NCI-H2029 (cell line): ENCODE data around the gene LAMA2.

ENCODE experiments used
- DNase-seq: peaks from one replicate; lab custom pipeline; 2025; lab: John Stamatoyannopoulos, UW

LAMA2 gene

GRCh38 chr6:128914051-128914450 is 31.1 kb downstream of the LAMA2 start:
- DNase-seq: no peak

DNA sequence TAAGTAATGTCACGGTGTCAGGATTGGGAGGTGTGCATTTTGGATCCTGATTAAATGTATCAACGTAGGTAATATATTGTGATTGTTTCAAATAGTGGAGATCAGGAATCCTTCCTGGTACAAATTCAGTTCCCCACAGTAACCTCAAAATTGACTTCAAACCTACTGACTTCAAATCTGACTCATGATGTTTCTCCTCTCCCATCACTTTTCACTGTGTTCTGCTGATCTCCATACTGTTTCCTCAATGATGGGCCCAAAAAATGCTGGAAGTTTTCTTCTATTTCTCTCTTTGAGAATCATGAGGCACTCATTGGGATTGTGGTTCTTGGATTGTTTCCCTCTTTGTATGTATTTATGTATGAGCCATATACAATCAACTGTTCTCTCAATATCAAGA is 35.9 kb downstream of the LAMA2 start:
- DNase-seq: no peak

- DNase-seq: no peak
Observed at GRCh38 chr6:128919412-128920180, 36.7 kb downstream of the LAMA2 start.

GRCh38 chr6:128925765-128926164 is 42.8 kb downstream of the LAMA2 start:
- no peak for DNase-seq

DNA sequence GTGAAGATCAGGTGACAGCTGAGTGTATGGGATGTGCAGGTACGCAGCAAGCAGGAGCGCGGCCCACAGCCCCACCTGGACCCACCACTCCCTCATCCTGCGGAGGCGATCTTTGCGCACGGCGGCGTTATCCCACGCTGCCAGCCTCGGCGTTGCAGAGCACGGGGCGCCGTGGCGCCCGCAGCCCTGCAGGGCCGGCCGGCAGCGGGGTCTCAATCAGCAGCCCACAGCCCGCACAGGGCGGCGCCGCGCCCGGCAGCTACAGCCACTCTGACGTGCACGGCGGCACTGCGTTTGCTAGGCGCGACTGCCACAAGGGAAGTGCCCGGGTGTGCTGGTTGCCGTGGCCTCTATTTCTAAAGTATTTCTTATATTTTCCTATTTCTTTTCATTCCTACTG is 46.9 kb downstream of the LAMA2 start:
- DNase-seq: no peak

- DNase-seq: no peak
Observed at GRCh38 chr6:128930321-128930720, 47.4 kb downstream of the LAMA2 start.

GRCh38 chr6:128932061-128932460 is 49.1 kb downstream of the LAMA2 start:
- no peak for DNase-seq

DNA sequence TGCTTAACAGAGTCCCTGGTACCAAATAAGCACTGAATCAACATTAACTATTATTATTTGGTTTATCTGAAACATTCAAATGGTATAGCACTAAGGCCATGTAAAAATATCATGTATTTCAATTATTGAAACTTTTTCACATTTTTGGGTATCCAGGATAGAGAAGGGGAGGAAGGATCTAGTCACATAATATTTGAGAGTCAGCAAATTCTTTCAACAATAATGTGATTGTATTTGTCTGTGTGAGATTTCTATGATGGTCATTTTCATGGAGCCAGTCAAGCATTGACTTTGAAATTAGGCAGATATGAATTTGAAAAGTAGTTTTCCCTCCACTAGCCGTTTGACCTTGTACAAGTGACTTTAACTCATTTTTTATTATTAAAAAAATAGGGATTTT is 67.9 kb downstream of the LAMA2 start:
- DNase-seq: no peak

DNA sequence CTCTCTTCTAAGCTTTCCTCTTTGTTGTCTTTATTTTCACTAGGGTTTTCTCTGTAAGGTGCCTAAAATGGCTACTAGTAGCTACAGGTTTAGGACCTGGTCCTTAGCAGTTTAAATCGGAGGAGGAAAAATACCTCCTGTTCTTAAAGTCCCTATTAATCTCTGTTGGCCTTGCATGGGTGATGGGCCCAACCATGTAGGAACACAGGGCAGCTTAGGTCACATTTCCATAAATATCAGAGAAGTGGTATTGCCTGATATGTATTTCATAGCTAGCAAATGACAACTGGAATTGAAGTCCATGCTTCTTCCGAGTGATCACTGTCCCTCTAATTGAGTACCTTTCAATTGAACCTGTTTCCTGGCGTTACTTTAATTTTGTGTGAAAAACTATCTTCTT is 70.0 kb downstream of the LAMA2 start:
- DNase-seq: no peak

DNA sequence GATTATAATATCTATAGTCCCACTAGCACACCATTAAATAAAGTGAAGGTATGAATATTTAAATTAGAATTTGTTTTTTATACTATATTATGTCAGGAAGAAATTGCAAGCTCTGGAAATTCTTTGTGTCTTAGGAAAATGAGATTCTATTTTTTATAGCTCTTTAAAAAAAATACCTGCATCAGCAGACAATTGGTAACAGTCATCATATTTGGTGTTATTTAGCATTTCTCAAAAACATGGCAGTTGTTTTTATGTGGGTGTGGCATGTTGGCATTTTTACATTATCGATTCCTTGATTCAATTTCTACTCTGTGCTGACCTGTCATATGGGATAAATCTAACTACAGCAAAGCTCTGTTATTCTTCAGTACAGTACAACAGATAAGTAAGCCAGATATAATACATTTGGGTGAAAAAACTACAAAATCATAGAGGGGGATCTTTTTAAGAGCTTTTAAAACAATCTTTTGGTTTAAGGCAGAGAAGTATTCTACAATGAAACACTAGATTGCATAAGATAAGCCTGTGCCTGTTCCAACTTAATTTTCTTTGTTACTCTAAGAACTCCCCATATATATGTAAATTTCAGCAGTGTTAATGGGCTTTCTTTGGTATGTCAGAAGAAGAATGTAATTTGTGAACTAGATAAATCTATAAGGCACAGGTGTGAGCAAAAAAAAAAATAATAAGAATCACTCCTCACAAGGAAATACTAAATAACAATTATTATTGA is 71.5 kb downstream of the LAMA2 start:
- no peak for DNase-seq

- no peak for DNase-seq
Observed at GRCh38 chr6:128963561-128963960, 80.6 kb downstream of the LAMA2 start.

DNA sequence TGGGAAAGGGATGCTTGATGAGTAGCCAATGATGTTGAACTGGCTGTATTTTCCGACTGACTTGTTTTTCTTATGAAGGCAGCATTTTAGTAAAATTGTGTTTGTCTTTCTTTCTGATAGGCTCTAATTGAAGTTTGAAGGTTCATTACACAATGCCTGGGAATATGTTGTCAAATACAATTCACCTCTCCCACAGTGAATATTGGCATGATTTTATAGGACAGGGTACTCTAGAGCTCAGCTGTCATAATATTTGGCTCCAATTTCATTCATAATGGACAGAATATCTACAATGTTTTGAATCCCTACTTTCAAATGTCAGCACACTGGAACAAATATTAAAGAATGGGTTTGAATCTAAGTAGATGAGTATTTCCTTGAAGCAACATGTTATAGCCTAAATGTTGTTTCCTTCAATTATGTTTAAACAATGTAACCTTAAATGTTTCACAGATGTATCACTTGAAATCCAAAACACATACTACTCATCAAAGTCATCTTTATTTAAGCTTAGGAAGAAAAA is 81.4 kb downstream of the LAMA2 start:
- DNase-seq: no peak

- no peak for DNase-seq
Observed at GRCh38 chr6:128964771-128965170, 81.8 kb downstream of the LAMA2 start.

DNA sequence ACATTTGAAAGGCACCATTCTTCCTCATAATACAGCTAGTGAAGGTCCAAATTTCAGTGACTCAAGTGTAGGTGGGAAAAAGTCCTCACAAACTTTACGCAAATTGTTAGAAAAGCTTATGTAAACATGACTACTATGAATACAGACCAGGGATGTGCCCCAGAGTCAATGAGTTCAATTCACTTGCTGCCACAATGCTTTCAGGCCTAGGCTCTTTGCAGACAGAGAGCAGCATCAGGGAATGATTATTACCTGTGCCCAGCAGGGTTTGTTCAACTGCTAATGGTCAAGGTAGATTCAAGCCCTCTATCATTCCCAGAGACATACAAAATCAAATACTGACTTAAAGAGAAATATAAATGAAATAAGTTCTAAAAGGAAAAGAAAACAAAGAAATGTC is 84.0 kb downstream of the LAMA2 start:
- DNase-seq: no peak

DNA sequence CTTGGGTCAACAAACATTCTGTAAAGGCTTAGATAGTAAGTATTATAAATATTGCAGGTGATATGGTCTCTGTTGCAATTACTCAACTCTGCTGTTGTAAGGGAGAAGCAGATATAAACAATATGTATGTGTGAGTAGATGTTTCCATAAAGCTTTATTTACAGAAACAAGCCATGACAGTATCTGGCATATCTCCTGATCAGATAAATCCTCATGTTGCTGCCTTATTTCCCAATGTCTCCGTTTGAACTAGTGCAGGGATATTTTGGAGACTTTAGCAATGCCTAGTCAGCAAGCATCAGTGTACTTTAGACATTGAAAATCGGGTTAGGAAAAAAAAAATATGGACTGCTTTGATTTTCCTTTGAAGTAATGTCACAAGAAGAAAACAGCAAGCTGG is 96.1 kb downstream of the LAMA2 start:
- DNase-seq: no peak

- DNase-seq: no peak
Observed at GRCh38 chr6:128981716-128982115, 98.8 kb downstream of the LAMA2 start.

GRCh38 chr6:128990360-128990759 is 107.4 kb downstream of the LAMA2 start:
- DNase-seq: no peak

- DNase-seq: no peak
Observed at GRCh38 chr6:128990915-128991314, 108.0 kb downstream of the LAMA2 start.

DNA sequence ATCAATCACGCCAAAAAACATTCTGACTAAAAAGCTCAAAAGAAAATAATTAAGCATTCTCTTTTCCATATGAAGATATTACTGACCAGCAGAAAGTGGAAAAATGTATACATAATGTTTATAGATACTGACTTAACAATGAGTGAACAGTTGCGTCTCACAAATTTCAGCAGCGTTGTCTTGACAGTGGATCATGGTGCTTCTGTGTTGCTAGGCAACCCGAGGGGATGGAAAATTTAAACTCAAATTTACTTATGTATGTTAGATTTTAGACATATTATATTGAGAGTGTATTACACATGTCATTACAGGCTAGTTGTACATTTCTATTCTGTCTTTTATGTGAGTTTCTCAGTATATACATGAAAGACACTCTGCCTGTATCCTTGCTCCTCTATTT is 110.2 kb downstream of the LAMA2 start:
- DNase-seq: no peak

DNA sequence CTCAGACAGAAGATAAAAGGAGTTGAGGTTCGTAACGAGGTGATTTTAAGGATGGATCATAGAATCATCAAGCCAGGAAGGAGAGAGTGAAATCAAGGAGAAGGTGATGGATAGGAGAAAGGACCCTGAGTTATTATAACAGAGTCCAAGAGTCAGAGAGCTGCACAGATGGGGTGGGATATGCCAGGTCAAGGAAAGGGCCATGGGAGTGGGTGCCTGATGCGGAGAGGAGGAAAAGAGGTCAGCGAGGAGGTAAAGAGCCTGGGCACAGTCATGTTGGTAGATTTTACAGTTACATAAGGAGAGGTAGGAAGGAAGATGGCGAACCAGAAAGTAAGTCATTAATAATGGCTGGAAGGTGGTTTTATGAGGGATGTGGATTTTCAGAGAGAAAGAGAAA is 114.9 kb downstream of the LAMA2 start:
- no peak for DNase-seq

GRCh38 chr6:129006724-129007514 is 124.0 kb downstream of the LAMA2 start:
- DNase-seq: no peak

GRCh38 chr6:129007701-129008373 is 124.9 kb downstream of the LAMA2 start:
- DNase-seq: no peak
